Prostate gland (tissue), 2 donors: ENCODE results near the gene BIRC5. TPM values are rescaled to one million over a fixed set of nuclear protein-coding genes. Genes with fewer than 3 reads are reported as not detected.

Experiments used
- DNase-seq: peaks from one replicate; pipeline ENCODE4 v3.0.0-alpha.2; 2019; ENCODE audit warnings: low spot score
- H3K27ac ChIP-seq, 2 donors: fragments of 200-600 bp; sonication (generic); 2 replicates each; pipeline ENCODE4 v1.5.1; 2017 to 2019
- H3K27me3 ChIP-seq: fragments of 200-600 bp; sonication (generic); replicated peaks from 2 replicates; pipeline ENCODE4 v1.5.1; 2019; ENCODE audit not compliant: insufficient read depth
- H3K36me3 ChIP-seq, 2 donors: fragments of 200-600 bp; sonication (generic); 1 replicate in 1 of 2; 2 replicates in 1 of 2; pipeline versions ENCODE4 v1.5.1 to v1.8.1; 2017 to 2019
- H3K4me1 ChIP-seq: fragments of 200-600 bp; sonication (generic); replicated peaks from 2 replicates; pipeline ENCODE4 v1.5.1; 2019
- H3K4me3 ChIP-seq, 2 donors: fragments of 200-600 bp; sonication (generic); 2 replicates each; pipeline ENCODE4 v1.5.1; 2017 to 2019
- H3K9me3 ChIP-seq: fragments of 200-600 bp; sonication (generic); 2 replicates; pipeline ENCODE4 v1.5.1; 2017
- CTCF ChIP-seq, 4 experiments: fragments of 200-600 bp in 2 of 4; fragments of 450-650 bp in 2 of 4; sonication (generic) in 2 of 4; IDR thresholded peaks; 1 replicate in 3 of 4; 2 replicates in 1 of 4; pipeline ENCODE4 v1.5.1; 2016 to 2019; ENCODE audit warnings: antibody characterized with exemption in 4 of 4, mild to moderate bottlenecking in 2 of 4, moderate library complexity in 2 of 4
- POLR2A ChIP-seq: fragments of 450-650 bp; IDR thresholded peaks from one replicate; pipeline ENCODE4 v1.6.1; 2016; ENCODE audit warnings: antibody characterized with exemption, mild to moderate bottlenecking
- POLR2AphosphoS5 ChIP-seq: sonication (generic); formaldehyde crosslinking; IDR thresholded peaks from one replicate; pipeline ENCODE4 v1.6.1; 2017; ENCODE audit warnings: antibody characterized with exemption
- whole genome bisulfite sequencing: methylation state at CpG from one replicate; pipeline ENCODE4 v1.1.5; 2018; 5-methylcytosine and 5-hydroxymethylcytosine counted together
- intact Hi-C: fragments of 100-400 bp; cut with DNase I; formaldehyde crosslinking; loops from one replicate; pipeline ENCODE4 v1.14.2; 2022
- total RNA-seq, 2 donors: library from RNA; depleted of rRNA; stranded (reverse); fragments of >200 nt; gene quantifications; one replicate each; pipeline ENCODE4 v1.1.0, GENCODE V29; 2016

The BIRC5 gene
- total RNA-seq, 2 donors from 2014 or later, result 4.6 to 7.0 TPM

GRCh38 chr17:78214706-78215061 is 631 bp downstream of the BIRC5 start:
- H3K36me3 ChIP-seq, result no peaks in the 10 kb centered on the region
- DNase-seq, result no peak
- no peaks in the 10 kb centered on the region for H3K9me3 ChIP-seq
- H3K27ac ChIP-seq, result no peak overlapping the region
- H3K27me3 ChIP-seq, result no peaks in the 10 kb centered on the region
- no peak overlapping the region for H3K4me3 ChIP-seq
- no peak for TF ChIP-seq CTCF (IDR thresholded peaks at IDR 0.05)
- no peak for TF ChIP-seq POLR2A
- no peak for TF ChIP-seq POLR2AphosphoS5
- intact Hi-C loops, result no loop called here
- WGBS, result 10% methylated on average over 5 of the region's 5 CpGs
- H3K4me1 ChIP-seq, result no peaks in the 10 kb centered on the region

GRCh38 chr17:78219396-78220150 is 5.5 kb downstream of the BIRC5 start:
- WGBS, result 51% methylated on average over 11 of the region's 11 CpGs
- no peaks in the 10 kb centered on the region for H3K27me3 ChIP-seq
- H3K4me3 ChIP-seq, result no peak overlapping the region
- H3K27ac ChIP-seq, result no peak overlapping the region
- intact Hi-C loops, result no loop called here
- no peaks in the 10 kb centered on the region for H3K4me1 ChIP-seq
- H3K9me3 ChIP-seq, result no peaks in the 10 kb centered on the region
- DNase-seq, result no peak
- TF ChIP-seq POLR2A (no peak), CTCF (IDR thresholded peaks at IDR 0.05) (no peak), POLR2AphosphoS5 (no peak)
- H3K36me3 ChIP-seq, result no peaks in the 10 kb centered on the region

DNA sequence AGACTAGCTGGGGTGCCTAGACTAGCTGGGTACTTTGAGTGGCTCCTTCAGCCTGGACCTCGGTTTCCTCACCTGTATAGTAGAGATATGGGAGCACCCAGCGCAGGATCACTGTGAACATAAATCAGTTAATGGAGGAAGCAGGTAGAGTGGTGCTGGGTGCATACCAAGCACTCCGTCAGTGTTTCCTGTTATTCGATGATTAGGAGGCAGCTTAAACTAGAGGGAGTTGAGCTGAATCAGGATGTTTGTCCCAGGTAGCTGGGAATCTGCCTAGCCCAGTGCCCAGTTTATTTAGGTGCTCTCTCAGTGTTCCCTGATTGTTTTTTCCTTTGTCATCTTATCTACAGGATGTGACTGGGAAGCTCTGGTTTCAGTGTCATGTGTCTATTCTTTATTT is 9.0 kb downstream of the BIRC5 start:
- Histone ChIP-seq H3K27ac (no peak overlapping the region), H3K4me3 (no peak overlapping the region), H3K4me1 (no peaks in the 10 kb centered on the region), H3K9me3 (no peaks in the 10 kb centered on the region), H3K27me3 (no peaks in the 10 kb centered on the region), H3K36me3 (no peaks in the 10 kb centered on the region)
- intact Hi-C loops, result no loop called here
- no peak for DNase-seq
- TF ChIP-seq POLR2AphosphoS5, result no peak
- no peak for TF ChIP-seq CTCF (IDR thresholded peaks at IDR 0.05)
- no peak for TF ChIP-seq POLR2A
- WGBS, result 85% methylated on average over 4 of the region's 4 CpGs

GRCh38 chr17:78223765-78224164 is 9.7 kb downstream of the BIRC5 start:
- no peak for TF ChIP-seq POLR2A
- TF ChIP-seq POLR2AphosphoS5, result no peak
- no peak overlapping the region for H3K27ac ChIP-seq
- 83% methylated on average over 3 of the region's 3 CpGs for WGBS
- H3K4me1 ChIP-seq, result no peaks in the 10 kb centered on the region
- no peak overlapping the region for H3K4me3 ChIP-seq
- H3K27me3 ChIP-seq, result no peaks in the 10 kb centered on the region
- no peak for DNase-seq
- intact Hi-C loops, result no loop called here
- no peaks in the 10 kb centered on the region for H3K36me3 ChIP-seq
- no peaks in the 10 kb centered on the region for H3K9me3 ChIP-seq

DNA sequence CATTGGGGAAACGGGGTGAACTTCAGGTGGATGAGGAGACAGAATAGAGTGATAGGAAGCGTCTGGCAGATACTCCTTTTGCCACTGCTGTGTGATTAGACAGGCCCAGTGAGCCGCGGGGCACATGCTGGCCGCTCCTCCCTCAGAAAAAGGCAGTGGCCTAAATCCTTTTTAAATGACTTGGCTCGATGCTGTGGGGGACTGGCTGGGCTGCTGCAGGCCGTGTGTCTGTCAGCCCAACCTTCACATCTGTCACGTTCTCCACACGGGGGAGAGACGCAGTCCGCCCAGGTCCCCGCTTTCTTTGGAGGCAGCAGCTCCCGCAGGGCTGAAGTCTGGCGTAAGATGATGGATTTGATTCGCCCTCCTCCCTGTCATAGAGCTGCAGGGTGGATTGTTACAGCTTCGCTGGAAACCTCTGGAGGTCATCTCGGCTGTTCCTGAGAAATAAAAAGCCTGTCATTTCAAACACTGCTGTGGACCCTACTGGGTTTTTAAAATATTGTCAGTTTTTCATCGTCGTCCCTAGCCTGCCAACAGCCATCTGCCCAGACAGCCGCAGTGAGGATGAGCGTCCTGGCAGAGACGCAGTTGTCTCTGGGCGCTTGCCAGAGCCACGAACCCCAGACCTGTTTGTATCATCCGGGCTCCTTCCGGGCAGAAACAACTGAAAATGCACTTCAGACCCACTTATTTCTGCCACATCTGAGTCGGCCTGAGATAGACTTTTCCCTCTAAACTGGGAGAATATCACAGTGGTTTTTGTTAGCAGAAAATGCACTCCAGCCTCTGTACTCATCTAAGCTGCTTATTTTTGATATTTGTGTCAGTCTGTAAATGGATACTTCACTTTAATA is 10.4 kb downstream of the BIRC5 start:
- WGBS, result 76% methylated on average over 27 of the region's 27 CpGs
- no peak overlapping the region for H3K4me3 ChIP-seq
- no peaks in the 10 kb centered on the region for H3K27me3 ChIP-seq
- no peaks in the 10 kb centered on the region for H3K9me3 ChIP-seq
- intact Hi-C loops, result no loop called here
- no peaks in the 10 kb centered on the region for H3K36me3 ChIP-seq
- no peaks in the 10 kb centered on the region for H3K4me1 ChIP-seq
- TF ChIP-seq CTCF (IDR thresholded peaks at IDR 0.05) (no peak), POLR2AphosphoS5 (no peak), POLR2A (no peak)
- DNase-seq, result no peak
- no peak overlapping the region for H3K27ac ChIP-seq
